Neural progenitor cell (in vitro differentiated cells): Measurements from ENCODE around the gene PGAM5.

ENCODE experiments used
- EZH2 ChIP-seq: fragments of 200-600 bp; sonication (generic); IDR thresholded peaks from 2 replicates; pipeline ENCODE4 v1.6.1; 2017; ENCODE audit warnings: antibody characterized with exemption, mild to moderate bottlenecking, moderate library complexity
- TF ChIP-seq, protein P1 (sequence below): fragments of 200-600 bp; sonication (generic); IDR thresholded peaks from 2 replicates; pipeline ENCODE4 v1.5.1; 2017; ENCODE audit warnings: antibody characterized with exemption, mild to moderate bottlenecking

DNA sequence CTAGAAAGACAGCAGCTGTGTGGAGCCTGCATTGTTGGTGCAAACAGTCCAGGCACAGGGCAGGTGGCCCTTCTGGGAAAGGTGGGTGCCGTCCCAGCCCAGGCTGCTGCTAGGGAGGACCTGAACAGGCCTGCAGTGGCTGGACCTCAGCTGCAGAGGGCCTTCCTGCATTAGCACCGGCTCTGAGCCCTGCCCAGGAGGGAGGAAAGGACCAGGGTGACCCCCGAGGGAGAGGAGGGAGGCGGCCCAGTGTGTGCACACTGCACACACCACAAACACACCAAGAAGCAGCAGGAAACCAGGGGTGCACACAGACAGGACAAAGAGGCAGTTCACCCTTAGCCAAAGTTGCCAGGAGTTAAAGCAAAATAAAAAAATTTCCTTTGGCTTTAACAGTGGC is 8.0 kb upstream of the PGAM5 start:
- TF ChIP-seq, protein P1, sequence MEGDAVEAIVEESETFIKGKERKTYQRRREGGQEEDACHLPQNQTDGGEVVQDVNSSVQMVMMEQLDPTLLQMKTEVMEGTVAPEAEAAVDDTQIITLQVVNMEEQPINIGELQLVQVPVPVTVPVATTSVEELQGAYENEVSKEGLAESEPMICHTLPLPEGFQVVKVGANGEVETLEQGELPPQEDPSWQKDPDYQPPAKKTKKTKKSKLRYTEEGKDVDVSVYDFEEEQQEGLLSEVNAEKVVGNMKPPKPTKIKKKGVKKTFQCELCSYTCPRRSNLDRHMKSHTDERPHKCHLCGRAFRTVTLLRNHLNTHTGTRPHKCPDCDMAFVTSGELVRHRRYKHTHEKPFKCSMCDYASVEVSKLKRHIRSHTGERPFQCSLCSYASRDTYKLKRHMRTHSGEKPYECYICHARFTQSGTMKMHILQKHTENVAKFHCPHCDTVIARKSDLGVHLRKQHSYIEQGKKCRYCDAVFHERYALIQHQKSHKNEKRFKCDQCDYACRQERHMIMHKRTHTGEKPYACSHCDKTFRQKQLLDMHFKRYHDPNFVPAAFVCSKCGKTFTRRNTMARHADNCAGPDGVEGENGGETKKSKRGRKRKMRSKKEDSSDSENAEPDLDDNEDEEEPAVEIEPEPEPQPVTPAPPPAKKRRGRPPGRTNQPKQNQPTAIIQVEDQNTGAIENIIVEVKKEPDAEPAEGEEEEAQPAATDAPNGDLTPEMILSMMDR: no peak
- TF ChIP-seq EZH2: no peak
